HL-60 (cell line): ENCODE data around the gene GPR155.

Experiments used
- CTCF ChIP-seq: IDR thresholded peaks from one replicate; pipeline ENCODE4 v1.5.1; 2011; ENCODE audit warnings: low read length, control low read depth, inconsistent platforms; ENCODE audit not compliant: insufficient read depth
- GABPA ChIP-seq: IDR thresholded peaks from 2 replicates; pipeline ENCODE4 v1.6.1; 2012; ENCODE audit warnings: low read depth
- POLR2AphosphoS5 ChIP-seq: IDR thresholded peaks from 2 replicates; pipeline ENCODE4 v1.6.1; 2012; ENCODE audit warnings: low read depth
- REST ChIP-seq: IDR thresholded peaks from 2 replicates; pipeline ENCODE4 v1.6.1; 2012; ENCODE audit warnings: low read depth; ENCODE audit not compliant: insufficient replicate concordance
- SPI1 ChIP-seq: IDR thresholded peaks from 2 replicates; pipeline ENCODE4 v1.6.1; 2012; ENCODE audit warnings: low read depth, mild to moderate bottlenecking, borderline replicate concordance

- TF ChIP-seq CTCF (no peak), REST (no peak), POLR2AphosphoS5 (no peak), GABPA (no peak), SPI1 (no peak)
Measured at GRCh38 chr2:174444761-174445160, 42.1 kb downstream of the GPR155 start.
